Keratinocyte (primary cell): ENCODE measurements around the gene ZNF761. TPM values are rescaled to one million over a fixed set of nuclear protein-coding genes. Genes with fewer than 3 reads are reported as not detected.
"Not testable (repeated sequence)": the region's sequence is repeated elsewhere in the genome, so short reads cannot be mapped to it uniquely, and the experiment has no call there.

Experiments
- DNase-seq: peaks from one replicate; pipeline ENCODE4 v3.0.0-alpha.2; 2011; ENCODE audit warnings: low read depth, missing footprints, low spot score
- FAIRE-seq: peaks from 2 replicates; lab custom pipeline; 2011; peaks lifted over from hg19 to GRCh38; lab: Jason Lieb, UNC
- H2AFZ ChIP-seq: 2 replicates; pipeline ENCODE4 v1.6.0; 2012; ENCODE audit warnings: low read length, control low read depth, inconsistent platforms; ENCODE audit not compliant: control insufficient read depth
- H3K27ac ChIP-seq: 2 replicates; pipeline ENCODE4 v1.5.1; 2011; ENCODE audit warnings: low read length; ENCODE audit not compliant: control insufficient read depth, insufficient read depth
- H3K27me3 ChIP-seq: 3 replicates; pipeline ENCODE4 v1.6.0; 2011; ENCODE audit warnings: low read length; ENCODE audit not compliant: control insufficient read depth, insufficient read depth; ENCODE audit errors: extremely low read depth
- H3K36me3 ChIP-seq, 2 experiments: 2 replicates in 1 of 2; 3 replicates in 1 of 2; pipeline ENCODE4 v1.5.1; 2011; ENCODE audit warnings: low read length in 2 of 2, mild to moderate bottlenecking in 1 of 2; ENCODE audit not compliant: control insufficient read depth in 2 of 2, insufficient read depth in 2 of 2; ENCODE audit errors: extremely low read depth in 1 of 2
- H3K4me1 ChIP-seq: 3 replicates; pipeline ENCODE4 v1.5.1; 2011; ENCODE audit warnings: low read length; ENCODE audit not compliant: control insufficient read depth, insufficient read depth; ENCODE audit errors: extremely low read depth
- H3K4me2 ChIP-seq: 3 replicates; pipeline ENCODE4 v1.6.0; 2011; ENCODE audit warnings: low read depth, low read length; ENCODE audit not compliant: control insufficient read depth, insufficient read depth; ENCODE audit errors: extremely low read depth
- H3K4me3 ChIP-seq, 3 experiments: fragments of 200-600 bp in 1 of 3; sonication (generic) in 1 of 3; 2 replicates in 2 of 3; 3 replicates in 1 of 3; pipeline ENCODE4 v1.5.1; 2011 to 2016; ENCODE audit warnings: low read length in 3 of 3, mild to moderate bottlenecking in 3 of 3, control low read depth in 2 of 3, inconsistent platforms in 1 of 3, low read depth in 1 of 3, mixed read lengths in 1 of 3, mixed run types in 1 of 3, moderate library complexity in 1 of 3; ENCODE audit not compliant: control insufficient read depth in 2 of 3, insufficient read depth in 2 of 3; ENCODE audit errors: extremely low read depth in 1 of 3
- H3K79me2 ChIP-seq: 2 replicates; pipeline ENCODE4 v1.6.0; 2012; ENCODE audit warnings: low read length; ENCODE audit not compliant: control insufficient read depth, insufficient read depth
- H3K9ac ChIP-seq: 3 replicates; pipeline ENCODE4 v1.6.0; 2011; ENCODE audit warnings: low read length; ENCODE audit not compliant: control insufficient read depth, insufficient read depth; ENCODE audit errors: extremely low read depth
- H3K9me1 ChIP-seq: 3 replicates; pipeline ENCODE4 v1.6.0; 2011; ENCODE audit warnings: low read length; ENCODE audit not compliant: control insufficient read depth, insufficient read depth; ENCODE audit errors: extremely low read depth
- H3K9me3 ChIP-seq: 2 replicates; pipeline ENCODE4 v1.5.1; 2012; ENCODE audit warnings: low read depth, low read length; ENCODE audit not compliant: control insufficient read depth
- H4K20me1 ChIP-seq: 3 replicates; pipeline ENCODE4 v1.6.0; 2011; ENCODE audit warnings: low read length; ENCODE audit not compliant: control insufficient read depth, insufficient read depth; ENCODE audit errors: extremely low read depth
- CTCF ChIP-seq, 3 experiments: IDR thresholded peaks in 1 of 3; conservative IDR thresholded peaks in 1 of 3; optimal IDR thresholded peaks in 1 of 3; 2 replicates in 2 of 3; 3 replicates in 1 of 3; pipeline versions ENCODE3 to v1.5.1; 2011; ENCODE audit warnings: low read length in 3 of 3, mild to moderate bottlenecking in 3 of 3, moderate library complexity in 2 of 3, control low read depth in 1 of 3, inconsistent platforms in 1 of 3; ENCODE audit not compliant: insufficient read depth in 2 of 3; ENCODE audit errors: extremely low read depth in 1 of 3
- EZH2 ChIP-seq: IDR thresholded peaks from one replicate; pipeline ENCODE4 v1.6.1; 2012; ENCODE audit warnings: inconsistent platforms, mild to moderate bottlenecking, low read length, moderate library complexity
- dilution Hi-C: fragments of 300-500 bp; cut with MboI; formaldehyde crosslinking; loops from one replicate; pipeline ENCODE4 v1.7.0; 2020; ENCODE audit warnings: low sequenced_read_pairs; ENCODE audit not compliant: extremely low pct_ligation_motif_present
- polyA plus RNA-seq, 5 experiments: library from polyadenylated mRNA; depleted of rRNA in 3 of 5; stranded (reverse) in 3 of 5; stranded (forward) in 1 of 5; unstranded in 1 of 5; fragments of >200 nt; gene quantifications; 1 replicate in 1 of 5; 2 replicates in 3 of 5; 3 replicates in 1 of 5; pipeline versions ENCODE4 v1.2.1 to v1.2.3, GENCODE V29; 2011 to 2012; ENCODE audit warnings: missing spikeins in 2 of 5, low read depth in 1 of 5, low replicate concordance in 1 of 5

The ZNF761 gene
- polyA plus RNA-seq, 1 donor (not counting 4 experiments of a cell fraction or from before 2014, with no cell fraction given) = 10.3 TPM

- H3K79me2 ChIP-seq, H4K20me1 ChIP-seq, H3K4me3 ChIP-seq, H3K27me3 ChIP-seq, H3K9me3 ChIP-seq, DNase-seq, H3K4me1 ChIP-seq, H3K9ac ChIP-seq, H3K36me3 ChIP-seq, H3K9me1 ChIP-seq, H2AFZ ChIP-seq, H3K4me2 ChIP-seq, H3K27ac ChIP-seq, dilution Hi-C loops, FAIRE-seq: not testable (repeated sequence)
Measured at GRCh38 chr19:53420520-53421315, 11.1 kb upstream of the ZNF761 start.

GRCh38 chr19:53422551-53422950, 9.2 kb upstream of the ZNF761 start:
- no peak for TF ChIP-seq CTCF (optimal IDR thresholded peaks at IDR 0.05 in 1 of 3, IDR thresholded peaks at IDR 0.05 in 1 of 3, conservative IDR thresholded peaks at IDR 0.05 in 1 of 3; ENCODE audit: extremely low read depth in 1 of 3, insufficient read depth in 2 of 3, low read length in 3 of 3)
- TF ChIP-seq EZH2 = no peak
- FAIRE-seq = peak; percentile 57
- H3K9ac ChIP-seq = no peak overlapping the region

GRCh38 chr19:53423074-53423473, 8.7 kb upstream of the ZNF761 start:
- H3K4me2 ChIP-seq, H3K36me3 ChIP-seq, H3K27ac ChIP-seq, H4K20me1 ChIP-seq, H3K4me1 ChIP-seq, H3K79me2 ChIP-seq, dilution Hi-C loops, H3K9me3 ChIP-seq, DNase-seq, H3K27me3 ChIP-seq, H3K9ac ChIP-seq, H2AFZ ChIP-seq, H3K4me3 ChIP-seq, H3K9me1 ChIP-seq, FAIRE-seq: not testable (repeated sequence)

More at GRCh38 chr19:53422551-53422950, 9.2 kb upstream of the ZNF761 start:
- Histone ChIP-seq H3K4me1 (no peaks in the 10 kb centered on the region), H3K27ac (no peak overlapping the region), H3K9me1 (no peaks in the 10 kb centered on the region), H3K27me3 (no peaks in the 10 kb centered on the region), H3K9me3 (no peaks in the 10 kb centered on the region), H3K36me3 (no peaks in the 10 kb centered on the region), H4K20me1 (no peaks in the 10 kb centered on the region), H3K4me2 (no peak overlapping the region), H2AFZ (no peak overlapping the region), H3K79me2 (no peaks in the 10 kb centered on the region), H3K4me3 (no peak overlapping the region)
- DNase-seq = no peak
- dilution Hi-C loops = no loop called here

GRCh38 chr19:53423680-53424079, 8.1 kb upstream of the ZNF761 start:
- H3K9me1 ChIP-seq, H3K4me3 ChIP-seq, H3K4me2 ChIP-seq, DNase-seq, H3K27me3 ChIP-seq, H3K9ac ChIP-seq, H3K4me1 ChIP-seq, FAIRE-seq, H3K9me3 ChIP-seq, H3K36me3 ChIP-seq, H3K27ac ChIP-seq, H2AFZ ChIP-seq, H4K20me1 ChIP-seq, H3K79me2 ChIP-seq, dilution Hi-C loops: not testable (repeated sequence)
